H1 (cell line): ENCODE measurements around the gene MCF2L2. TPM values are rescaled to one million over a fixed set of nuclear protein-coding genes. Genes with fewer than 3 reads are reported as not detected.

Experiments used
- CTCF ChIA-PET: fragments of 300-600 bp; sonication (Branson Sonifier 250); formaldehyde crosslinking; loops from one replicate; lab custom pipeline; 2021; ENCODE audit not compliant: partially characterized antibody; lab: Charles Lee
- POLR2A ChIA-PET: fragments of 300-600 bp; sonication (Branson Sonifier 250); formaldehyde crosslinking; loops from one replicate; lab custom pipeline; 2021; ENCODE audit warnings: inconsistent platforms; ENCODE audit not compliant: partially characterized antibody; lab: Charles Lee
- DNase-seq, 2 experiments: peaks; one replicate each; pipeline versions ENCODE4 v3.0.0 to v3.0.0-alpha.2; 2010 to 2022; ENCODE audit warnings: low spot score in 2 of 2, low read depth in 1 of 2, mixed read lengths in 1 of 2
- FAIRE-seq: peaks from 2 replicates; lab custom pipeline; 2011; peaks lifted over from hg19 to GRCh38; lab: Jason Lieb, UNC
- H2AFZ ChIP-seq: 2 replicates; pipeline ENCODE4 v1.8.1; 2012; ENCODE audit warnings: low read length, inconsistent platforms
- H2AK5ac ChIP-seq: 2 replicates; pipeline ENCODE4 v1.6.1; 2013; ENCODE audit warnings: low read depth, low read length
- H2BK120ac ChIP-seq: replicated peaks from 2 replicates; pipeline ENCODE3; 2013; ENCODE audit warnings: low read depth, low read length, inconsistent platforms
- H2BK12ac ChIP-seq: 2 replicates; pipeline ENCODE4 v1.6.1; 2013; ENCODE audit warnings: low read depth, low read length
- H2BK15ac ChIP-seq: 2 replicates; pipeline ENCODE4 v1.6.1; 2013; ENCODE audit warnings: low read length
- H2BK20ac ChIP-seq: 2 replicates; pipeline ENCODE4 v1.6.1; 2013; ENCODE audit warnings: low read length
- H2BK5ac ChIP-seq: 2 replicates; pipeline ENCODE4 v1.6.1; 2013; ENCODE audit warnings: low read depth, low read length
- H3K14ac ChIP-seq: 2 replicates; pipeline ENCODE4 v1.6.1; 2013; ENCODE audit warnings: inconsistent platforms; ENCODE audit not compliant: insufficient read length
- H3K18ac ChIP-seq: 2 replicates; pipeline ENCODE4 v1.6.1; 2013; ENCODE audit warnings: low read length; ENCODE audit errors: extremely low read depth
- H3K23ac ChIP-seq: 2 replicates; pipeline ENCODE4 v1.6.1; 2013; ENCODE audit warnings: inconsistent platforms; ENCODE audit not compliant: insufficient read length
- H3K23me2 ChIP-seq: 2 replicates; pipeline ENCODE4 v1.6.1; 2013; ENCODE audit warnings: low read depth, low read length
- H3K27ac ChIP-seq: 2 replicates; pipeline ENCODE4 v1.6.1; 2011; ENCODE audit warnings: low read depth, low read length, inconsistent platforms
- H3K27me3 ChIP-seq, 4 experiments: replicated peaks in 1 of 4; 1 replicate in 1 of 4; 2 replicates in 3 of 4; pipeline versions ENCODE4 v1.6.1 to v1.8.1; 2011 to 2013; ENCODE audit warnings: low read length in 3 of 4, mild to moderate bottlenecking in 3 of 4, inconsistent platforms in 2 of 4, mixed read lengths in 2 of 4, moderate library complexity in 1 of 4; ENCODE audit not compliant: control insufficient read depth in 3 of 4, insufficient read depth in 3 of 4; ENCODE audit errors: extremely low read depth in 1 of 4
- H3K36me3 ChIP-seq, 4 experiments: 2 replicates each; pipeline versions ENCODE4 v1.6.1 to v1.8.1; 2011 to 2013; ENCODE audit warnings: mild to moderate bottlenecking in 4 of 4, low read length in 3 of 4, moderate library complexity in 2 of 4, control low read depth in 1 of 4, inconsistent platforms in 1 of 4; ENCODE audit not compliant: insufficient read depth in 4 of 4, control insufficient read depth in 2 of 4
- H3K4ac ChIP-seq: replicated peaks from 2 replicates; pipeline ENCODE3; 2013; ENCODE audit warnings: low read length, low read depth, mixed read lengths, inconsistent platforms; ENCODE audit not compliant: insufficient read length
- H3K4me1 ChIP-seq, 4 experiments: replicated peaks in 1 of 4; 1 replicate in 1 of 4; 2 replicates in 3 of 4; pipeline versions ENCODE4 v1.6.1 to v1.8.1; 2011 to 2013; ENCODE audit warnings: low read length in 3 of 4, inconsistent platforms in 2 of 4, mixed read lengths in 1 of 4; ENCODE audit not compliant: insufficient read depth in 4 of 4, control insufficient read depth in 3 of 4
- H3K4me2 ChIP-seq, 2 experiments: 2 replicates each; pipeline versions ENCODE4 v1.6.1 to v1.8.1; 2011 to 2013; ENCODE audit warnings: low read depth in 2 of 2, low read length in 2 of 2, control low read depth in 1 of 2, inconsistent platforms in 1 of 2, mild to moderate bottlenecking in 1 of 2; ENCODE audit not compliant: insufficient read depth in 1 of 2
- H3K4me3 ChIP-seq, 4 experiments: fragments of 200-600, 300-600 bp in 1 of 4; sonication (generic), shearing (Covaris generic), sonication (Bioruptor Twin) in 1 of 4; 2 replicates each; pipeline versions ENCODE4 v1.5.1 to v1.8.1; 2011 to 2016; ENCODE audit warnings: low read length in 4 of 4, low read depth in 3 of 4, control low read depth in 2 of 4, inconsistent platforms in 2 of 4, mild to moderate bottlenecking in 2 of 4, mixed read lengths in 1 of 4, moderate library complexity in 1 of 4; ENCODE audit not compliant: insufficient read depth in 2 of 4; ENCODE audit errors: extremely low read depth in 1 of 4
- H3K56ac ChIP-seq: replicated peaks from 2 replicates; pipeline ENCODE3; 2013; ENCODE audit warnings: low read depth, mild to moderate bottlenecking, mixed read lengths, low read length, inconsistent platforms; ENCODE audit not compliant: insufficient read length
- H3K79me1 ChIP-seq: 2 replicates; pipeline ENCODE4 v1.6.1; 2013; ENCODE audit warnings: low read depth, low read length, control low read depth
- H3K79me2 ChIP-seq, 2 experiments: 2 replicates each; pipeline versions ENCODE4 v1.6.1 to v1.8.1; 2012 to 2013; ENCODE audit warnings: low read length in 2 of 2, mild to moderate bottlenecking in 2 of 2, inconsistent platforms in 1 of 2; ENCODE audit not compliant: insufficient read depth in 2 of 2, control insufficient read depth in 1 of 2
- H3K9ac ChIP-seq, 4 experiments: replicated peaks in 1 of 4; 1 replicate in 1 of 4; 2 replicates in 3 of 4; pipeline versions ENCODE4 v1.6.1 to v1.8.1; 2011 to 2013; ENCODE audit warnings: low read depth in 3 of 4, low read length in 3 of 4, control low read depth in 2 of 4, mild to moderate bottlenecking in 2 of 4, moderate library complexity in 2 of 4, inconsistent platforms in 1 of 4; ENCODE audit errors: extremely low read depth in 1 of 4
- H3K9me3 ChIP-seq, 2 experiments: 2 replicates each; pipeline versions ENCODE4 v1.6.1 to v1.8.1; 2012 to 2013; ENCODE audit warnings: mild to moderate bottlenecking in 2 of 2, moderate library complexity in 2 of 2, control low read depth in 1 of 2, inconsistent platforms in 1 of 2, low read depth in 1 of 2, low read length in 1 of 2, mixed read lengths in 1 of 2; ENCODE audit not compliant: insufficient read depth in 2 of 2
- H4K20me1 ChIP-seq, 2 experiments: replicated peaks in 1 of 2; 2 replicates each; pipeline versions ENCODE3 to v1.8.1; 2011 to 2013; ENCODE audit warnings: inconsistent platforms in 2 of 2, low read length in 2 of 2, mild to moderate bottlenecking in 1 of 2; ENCODE audit not compliant: insufficient read depth in 2 of 2, control insufficient read depth in 1 of 2
- H4K5ac ChIP-seq: 2 replicates; pipeline ENCODE4 v1.6.1; 2013; ENCODE audit warnings: low read length, low read depth, mixed read lengths, inconsistent platforms; ENCODE audit not compliant: insufficient read length
- H4K8ac ChIP-seq: 2 replicates; pipeline ENCODE4 v1.8.0; 2013; ENCODE audit warnings: mild to moderate bottlenecking, moderate library complexity, low read length, inconsistent platforms; ENCODE audit not compliant: insufficient read depth; ENCODE audit errors: extremely low read depth
- H4K91ac ChIP-seq: replicated peaks from 2 replicates; pipeline ENCODE3; 2013; ENCODE audit warnings: low read length, mixed read lengths, inconsistent platforms; ENCODE audit not compliant: insufficient read length
- ASH2L ChIP-seq: fragments of 200-600, 300-600 bp; sonication (generic); IDR thresholded peaks from one replicate; pipeline ENCODE4 v1.7.1; 2017; ENCODE audit warnings: low read length
- BRCA1 ChIP-seq: IDR thresholded peaks from 2 replicates; pipeline ENCODE4 v1.6.1; 2012; ENCODE audit warnings: low read depth, low read length, improper control_type of control experiment
- CEBPB ChIP-seq: IDR thresholded peaks from 2 replicates; pipeline ENCODE4 v1.6.1; 2012; ENCODE audit warnings: low read depth, low read length
- CHD2 ChIP-seq: IDR thresholded peaks from 2 replicates; pipeline ENCODE4 v1.6.1; 2012; ENCODE audit warnings: low read length, improper control_type of control experiment
- FOSL1 ChIP-seq: IDR thresholded peaks from 2 replicates; pipeline ENCODE4 v1.6.1; 2011; ENCODE audit warnings: mild to moderate bottlenecking, low read depth, low read length, moderate library complexity; ENCODE audit not compliant: insufficient read depth
- JUND ChIP-seq: IDR thresholded peaks from 2 replicates; pipeline ENCODE4 v1.6.1; 2011; ENCODE audit warnings: mild to moderate bottlenecking, improper control_type of control experiment, low read length
- KDM1A ChIP-seq: fragments of 200-600, 300-600 bp; sonication (generic); IDR thresholded peaks from 2 replicates; pipeline ENCODE4 v1.7.1; 2016; ENCODE audit warnings: mild to moderate bottlenecking, low read length, borderline replicate concordance
- SP1 ChIP-seq: IDR thresholded peaks from 2 replicates; pipeline ENCODE4 v1.6.1; 2011; ENCODE audit warnings: low read depth, low read length
- TAF1 ChIP-seq: IDR thresholded peaks from 2 replicates; pipeline ENCODE4 v1.6.1; 2011; ENCODE audit warnings: mild to moderate bottlenecking, low read depth, low read length
- WGBS, 2 experiments: shearing (Covaris generic) in 1 of 2; methylation state at CpG; one replicate each; pipeline versions ENCODE4 v1.1.6 to v1.1.7; 2013 to 2015; ENCODE audit warnings: low lambda C conversion rate in 2 of 2, mixed read lengths in 2 of 2, inconsistent platforms in 1 of 2, low coverage in 1 of 2, missing lambda C conversion rate in 1 of 2; ENCODE audit not compliant: insufficient replicate concordance in 2 of 2, insufficient coverage in 1 of 2, insufficient read length in 1 of 2; ENCODE audit errors: extremely low coverage in 1 of 2, missing lambda C conversion rate in 1 of 2; 5-methylcytosine and 5-hydroxymethylcytosine counted together
- polyA plus RNA-seq, 7 experiments: library from polyadenylated mRNA; depleted of rRNA in 3 of 7; stranded (reverse) in 5 of 7; unstranded in 2 of 7; fragments of >200 nt in 5 of 7; fragments of 200-250 nt in 2 of 7; gene quantifications; 1 replicate in 5 of 7; 2 replicates in 1 of 7; 4 replicates in 1 of 7; pipeline versions ENCODE4 v1.2.1 to v1.2.3, GENCODE V29; 2011 to 2013; ENCODE audit warnings: missing spikeins in 2 of 7, mixed read lengths in 2 of 7
- total RNA-seq: library from RNA; stranded (reverse); fragmentation: NEBNext Ultra II Directional; extraction: Animal tissue kit (Norgen Biotek cat#: 25700); gene quantifications from 2 replicates; pipeline ENCODE4 v1.2.1, GENCODE V29; 2021

Gene MCF2L2
- total and polyA plus RNA-seq, 2 of the 8 experiments (the other 6 are each of a cell fraction or from before 2014, with no cell fraction given), result 4.1 to 13.7 TPM

GRCh38 chr3:183357564-183358079, 70.8 kb downstream of the MCF2L2 start:
- no peak for FAIRE-seq

More at GRCh38 chr3:183357564-183358079, 70.8 kb downstream of the MCF2L2 start:
- no peak overlapping the region for H2AK5ac ChIP-seq
- no peak overlapping the region for H2BK15ac ChIP-seq
- WGBS, 2 experiments, result 87% methylated on average over 7 of the region's 8 CpGs; no CpG with 5 or more reads in 1 of the 2 experiments
- H3K79me2 ChIP-seq, result no peaks in the 10 kb centered on the region
- no peak overlapping the region for H3K23ac ChIP-seq
- H2BK120ac ChIP-seq, result no peak overlapping the region
- no peak overlapping the region for H2AFZ ChIP-seq
- POLR2A ChIA-PET, result no interaction called here
- no peak overlapping the region for H2BK5ac ChIP-seq
- no peak overlapping the region for H3K27ac ChIP-seq
- H3K79me1 ChIP-seq, result no peaks in the 10 kb centered on the region
- H3K4me3 ChIP-seq, result no peak overlapping the region
- no peak overlapping the region for H4K91ac ChIP-seq
- no peak overlapping the region for H3K4me2 ChIP-seq
- H3K9me3 ChIP-seq, result no peaks in the 10 kb centered on the region
- no peak overlapping the region for H3K14ac ChIP-seq
- H3K4ac ChIP-seq, result no peak overlapping the region
- H4K5ac ChIP-seq, result no peak overlapping the region
- no peaks in the 10 kb centered on the region for H3K36me3 ChIP-seq
- H4K8ac ChIP-seq, result no peak overlapping the region
- no peaks in the 10 kb centered on the region for H4K20me1 ChIP-seq
- H3K9ac ChIP-seq, result no peak overlapping the region
- H2BK20ac ChIP-seq, result no peak overlapping the region
- no peaks in the 10 kb centered on the region for H3K27me3 ChIP-seq
- no peaks in the 10 kb centered on the region for H3K4me1 ChIP-seq
- no peak overlapping the region for H3K56ac ChIP-seq
- no peak overlapping the region for H2BK12ac ChIP-seq
- no peak for DNase-seq
- H3K18ac ChIP-seq, result no peak overlapping the region
- no peaks in the 10 kb centered on the region for H3K23me2 ChIP-seq
- CTCF ChIA-PET, result interaction anchor here (1.1 kb wide), 1 partner anchor 23 kb away, joined by 3 read pairs; no protein-coding TSS in a partner anchor
- TF ChIP-seq KDM1A, result no peak
- no peak for TF ChIP-seq TAF1
- no peak for TF ChIP-seq JUND
- no peak for TF ChIP-seq CHD2
- no peak for TF ChIP-seq FOSL1
- no peak for TF ChIP-seq ASH2L
- no peak for TF ChIP-seq BRCA1
- no peak for TF ChIP-seq SP1
- TF ChIP-seq CEBPB, result no peak
